ENCODE results near the gene C12orf50.

Gene C12orf50

GRCh38 chr12:88062474-88062873 lies 33.3 kb upstream of the C12orf50 start:
- TF ChIP-seq CTCF (IDR thresholded peaks at IDR 0.05; ENCODE audit: low read length) = no peak
- TF ChIP-seq EZH2 (IDR thresholded peaks at IDR 0.05; ENCODE audit: borderline replicate concordance, low read length) = no peak
- Histone ChIP-seq H3K9me3 (ENCODE audit: low read length) (no peaks in the 10 kb centered on the region), H3F3A (ENCODE audit: insufficient read depth, low read length) (no peaks in the 10 kb centered on the region), H3K9ac (ENCODE audit: low read length) (no peak overlapping the region), H4K20me1 (ENCODE audit: insufficient read depth, low read length) (no peaks in the 10 kb centered on the region), H3K27me3 (ENCODE audit: insufficient read depth, low read length) (no peaks in the 10 kb centered on the region), H3K36me3 (ENCODE audit: insufficient read depth, low read length) (peaks cover 29% of the 10 kb centered on the region; the same call in 1 of the 2 replicates), H3K4me2 (ENCODE audit: low read length) (no peak overlapping the region), H3K4me3 (ENCODE audit: low read depth, low read length, poor library complexity, severe bottlenecking) (no peak overlapping the region), H3K27ac (ENCODE audit: low read depth, low read length, poor library complexity, severe bottlenecking) (no peak overlapping the region), H3K79me2 (ENCODE audit: insufficient read depth, low read length) (no peaks in the 10 kb centered on the region), H3K9me2 (ENCODE audit: low read depth, low read length) (no peaks in the 10 kb centered on the region), H3K4me1 (ENCODE audit: insufficient read depth, low read length, severe bottlenecking) (no peaks in the 10 kb centered on the region), H2AFZ (ENCODE audit: low read length) (no peak overlapping the region)

- Histone ChIP-seq H4K20me1 (ENCODE audit: insufficient read depth, low read length) (no peaks in the 10 kb centered on the region), H3K9me3 (ENCODE audit: low read length) (no peaks in the 10 kb centered on the region), H3K9ac (ENCODE audit: low read length) (no peak overlapping the region), H3F3A (ENCODE audit: insufficient read depth, low read length) (no peaks in the 10 kb centered on the region), H3K27me3 (ENCODE audit: insufficient read depth, low read length) (no peaks in the 10 kb centered on the region), H3K27ac (ENCODE audit: low read depth, low read length, poor library complexity, severe bottlenecking) (no peak overlapping the region), H3K36me3 (ENCODE audit: insufficient read depth, low read length) (peaks cover 39% of the 10 kb centered on the region), H3K9me2 (ENCODE audit: low read depth, low read length) (no peaks in the 10 kb centered on the region), H3K4me3 (ENCODE audit: low read depth, low read length, poor library complexity, severe bottlenecking) (no peak overlapping the region), H3K4me2 (ENCODE audit: low read length) (no peak overlapping the region), H3K4me1 (ENCODE audit: insufficient read depth, low read length, severe bottlenecking) (no peaks in the 10 kb centered on the region), H2AFZ (ENCODE audit: low read length) (no peak overlapping the region), H3K79me2 (ENCODE audit: insufficient read depth, low read length) (no peaks in the 10 kb centered on the region)
- TF ChIP-seq EZH2 (IDR thresholded peaks at IDR 0.05; ENCODE audit: borderline replicate concordance, low read length) (no peak), CTCF (IDR thresholded peaks at IDR 0.05; ENCODE audit: low read length) (no peak)
Measured at GRCh38 chr12:88058719-88059077, 29.5 kb upstream of the C12orf50 start.

- Histone ChIP-seq H3K9me2 (ENCODE audit: low read depth, low read length) (no peaks in the 10 kb centered on the region), H3K4me1 (ENCODE audit: insufficient read depth, low read length, severe bottlenecking) (no peaks in the 10 kb centered on the region), H3K9me3 (ENCODE audit: low read length) (no peaks in the 10 kb centered on the region), H4K20me1 (ENCODE audit: insufficient read depth, low read length) (no peaks in the 10 kb centered on the region), H3K4me3 (ENCODE audit: low read depth, low read length, poor library complexity, severe bottlenecking) (no peak overlapping the region), H3F3A (ENCODE audit: insufficient read depth, low read length) (no peaks in the 10 kb centered on the region), H2AFZ (ENCODE audit: low read length) (no peak overlapping the region), H3K79me2 (ENCODE audit: insufficient read depth, low read length) (no peaks in the 10 kb centered on the region), H3K36me3 (ENCODE audit: insufficient read depth, low read length) (peaks cover 39% of the 10 kb centered on the region), H3K27ac (ENCODE audit: low read depth, low read length, poor library complexity, severe bottlenecking) (no peak overlapping the region), H3K27me3 (ENCODE audit: insufficient read depth, low read length) (no peaks in the 10 kb centered on the region), H3K9ac (ENCODE audit: low read length) (no peak overlapping the region), H3K4me2 (ENCODE audit: low read length) (no peak overlapping the region)
- no peak for TF ChIP-seq EZH2 (IDR thresholded peaks at IDR 0.05; ENCODE audit: borderline replicate concordance, low read length)
- no peak for TF ChIP-seq CTCF (IDR thresholded peaks at IDR 0.05; ENCODE audit: low read length)
Measured at GRCh38 chr12:88057994-88058718, 29.0 kb upstream of the C12orf50 start.
